GM23338 (cell line): ENCODE measurements around the gene TENM4. TPM values are rescaled to one million over a fixed set of nuclear protein-coding genes. Genes with fewer than 3 reads are reported as not detected.

Experiments
- ATAC-seq: fragments of 200-7000 bp; cut with Tn5 transposase; 3 replicates; pipeline ENCODE4 v1.9.1; 2020
- DNase-seq: peaks from one replicate; pipeline ENCODE4 v3.0.0-alpha.2; 2015; ENCODE audit warnings: low spot score
- H2AFZ ChIP-seq: fragments of 200-600 bp; sonication (generic); 2 replicates; pipeline ENCODE4 v1.8.0; 2016; ENCODE audit warnings: antibody characterized with exemption, mild to moderate bottlenecking, moderate library complexity
- H3F3A ChIP-seq: fragments of 200-600 bp; sonication (generic); replicated peaks from 2 replicates; pipeline ENCODE4 v1.8.0; 2017; ENCODE audit warnings: antibody characterized with exemption, mixed run types, low read depth
- H3K27ac ChIP-seq: fragments of 200-600 bp; sonication (generic); 2 replicates; pipeline ENCODE4 v1.6.1; 2016; ENCODE audit warnings: low read depth
- H3K27me3 ChIP-seq: fragments of 200-600 bp; sonication (generic); 2 replicates; pipeline ENCODE4 v1.8.0; 2016; ENCODE audit warnings: mild to moderate bottlenecking, mixed run types, moderate library complexity; ENCODE audit not compliant: insufficient read depth
- H3K36me3 ChIP-seq: fragments of 200-600 bp; sonication (generic); 2 replicates; pipeline ENCODE4 v1.8.0; 2016; ENCODE audit warnings: mild to moderate bottlenecking; ENCODE audit not compliant: insufficient read depth
- H3K4me1 ChIP-seq: fragments of 200-600 bp; sonication (generic); 2 replicates; pipeline ENCODE4 v1.8.0; 2016; ENCODE audit warnings: mild to moderate bottlenecking, moderate library complexity; ENCODE audit not compliant: insufficient read depth
- H3K4me2 ChIP-seq: fragments of 200-600 bp; sonication (generic); 2 replicates; pipeline ENCODE4 v1.7.1; 2017; ENCODE audit warnings: mixed run types
- H3K4me3 ChIP-seq: fragments of 200-600 bp; sonication (generic); 2 replicates; pipeline ENCODE4 v1.6.1; 2016; ENCODE audit warnings: mixed run types
- H3K79me2 ChIP-seq: fragments of 200-600 bp; sonication (generic); replicated peaks from 2 replicates; pipeline ENCODE4 v1.8.0; 2017; ENCODE audit warnings: mild to moderate bottlenecking; ENCODE audit not compliant: insufficient read depth
- H3K9me2 ChIP-seq: fragments of 200-600 bp; sonication (generic); 2 replicates; pipeline ENCODE4 v1.8.0; 2017; ENCODE audit not compliant: insufficient read depth
- H4K20me1 ChIP-seq: fragments of 200-600 bp; sonication (generic); replicated peaks from 2 replicates; pipeline ENCODE4 v1.8.0; 2017; ENCODE audit warnings: mild to moderate bottlenecking; ENCODE audit not compliant: insufficient read depth
- H3K27ac Mint-ChIP-seq: 2 replicates; pipeline ENCODE4 v1.8.0; 2020; ENCODE audit warnings: inconsistent platforms, mild to moderate bottlenecking, moderate library complexity, mixed read lengths
- H3K27me3 Mint-ChIP-seq: 3 replicates; pipeline ENCODE4 v1.8.0; 2022; ENCODE audit warnings: low read depth, mild to moderate bottlenecking, moderate library complexity, mixed read lengths, inconsistent platforms; ENCODE audit not compliant: insufficient read depth, poor library complexity
- H3K36me3 Mint-ChIP-seq: 3 replicates; pipeline ENCODE4 v1.8.0; 2021; ENCODE audit warnings: low read depth, mild to moderate bottlenecking, inconsistent platforms, moderate library complexity, mixed read lengths
- H3K4me1 Mint-ChIP-seq: 3 replicates; pipeline ENCODE4 v1.8.0; 2020; ENCODE audit warnings: mild to moderate bottlenecking, inconsistent platforms, mixed read lengths
- H3K4me3 Mint-ChIP-seq: 3 replicates; pipeline ENCODE4 v1.8.0; 2021; ENCODE audit warnings: moderate library complexity, mild to moderate bottlenecking, inconsistent platforms, mixed read lengths
- H3K9me3 Mint-ChIP-seq: 3 replicates; pipeline ENCODE4 v1.8.0; 2020; ENCODE audit warnings: moderate library complexity, mild to moderate bottlenecking, inconsistent platforms, mixed read lengths
- CREB1 ChIP-seq: fragments of 250-450 bp; sonication (Bioruptor Pico); IDR thresholded peaks from 2 replicates; pipeline ENCODE4 v1.5.0; 2020; ENCODE audit warnings: low read depth, mild to moderate bottlenecking, moderate library complexity
- EZH2 ChIP-seq: fragments of 200-600 bp; sonication (generic); IDR thresholded peaks from one replicate; pipeline ENCODE4 v1.8.0; 2017; ENCODE audit warnings: antibody characterized with exemption, mild to moderate bottlenecking, low read depth; ENCODE audit not compliant: unreplicated experiment
- EZH2phosphoT487 ChIP-seq: fragments of 200-600 bp; sonication (generic); IDR thresholded peaks from one replicate; pipeline ENCODE4 v1.8.1; 2018; ENCODE audit warnings: antibody characterized with exemption; ENCODE audit not compliant: unreplicated experiment
- JUNB ChIP-seq: IDR thresholded peaks from one replicate; pipeline ENCODE4 v1.6.1; 2016; ENCODE audit warnings: antibody characterized with exemption; ENCODE audit not compliant: unreplicated experiment
- NANOG ChIP-seq: IDR thresholded peaks from 2 replicates; pipeline ENCODE4 v1.6.1; 2016; ENCODE audit warnings: antibody characterized with exemption, borderline replicate concordance
- POLR2AphosphoS5 ChIP-seq: IDR thresholded peaks from 2 replicates; pipeline ENCODE4 v1.6.1; 2016; ENCODE audit warnings: antibody characterized with exemption, low read depth
- STAT1 ChIP-seq: IDR thresholded peaks from one replicate; pipeline ENCODE4 v1.6.1; 2016; ENCODE audit warnings: antibody characterized with exemption; ENCODE audit not compliant: unreplicated experiment
- ZNF114 ChIP-seq: fragments of 250-450 bp; sonication (Bioruptor Pico); IDR thresholded peaks from 2 replicates; pipeline ENCODE4 v1.5.0; 2020; ENCODE audit warnings: mild to moderate bottlenecking, moderate library complexity
- ZNF331 ChIP-seq: fragments of 250-450 bp; sonication (Bioruptor Pico); IDR thresholded peaks from 2 replicates; pipeline ENCODE4 v1.5.0; 2020; ENCODE audit warnings: low read depth, mild to moderate bottlenecking, moderate library complexity
- polyA plus RNA-seq: library from polyadenylated mRNA; unstranded; fragments of >200 nt; fragmentation: Nextera tagmentation; extraction: Ambion mirVana; gene quantifications from 2 replicates; pipeline ENCODE4 v1.2.1, GENCODE V29; 2016
- total RNA-seq: library from RNA; depleted of rRNA; stranded (reverse); fragments of >200 nt; shearing (Covaris generic); gene quantifications from 2 replicates; pipeline ENCODE4 v1.2.3, GENCODE V29; 2014
- TF ChIP-seq, protein P1 (sequence below): IDR thresholded peaks from one replicate; pipeline ENCODE4 v1.6.1; 2018; ENCODE audit warnings: antibody characterized with exemption; ENCODE audit not compliant: unreplicated experiment
- TF ChIP-seq, protein P2 (sequence below): fragments of 250-450 bp; sonication (Bioruptor Pico); IDR thresholded peaks from 2 replicates; pipeline ENCODE4 v1.5.0; 2020; ENCODE audit warnings: mild to moderate bottlenecking, moderate library complexity
- TF ChIP-seq, protein P3 (sequence below): IDR thresholded peaks from 2 replicates; pipeline ENCODE4 v1.6.1; 2016; ENCODE audit warnings: antibody characterized with exemption
- TF ChIP-seq, protein P4 (sequence below), 2 experiments: fragments of 200-600 bp in 1 of 2; sonication (generic) in 1 of 2; conservative IDR thresholded peaks; 2 replicates each; pipeline versions ENCODE4 v1.5.1 to v1.6.1; 2016 to 2017; ENCODE audit warnings: antibody characterized with exemption in 2 of 2, low read depth in 2 of 2, mild to moderate bottlenecking in 2 of 2, moderate library complexity in 1 of 2

The TENM4 gene
- total and polyA plus RNA-seq, 2 experiments from 2014 or later: 7.3 TPM

DNA sequence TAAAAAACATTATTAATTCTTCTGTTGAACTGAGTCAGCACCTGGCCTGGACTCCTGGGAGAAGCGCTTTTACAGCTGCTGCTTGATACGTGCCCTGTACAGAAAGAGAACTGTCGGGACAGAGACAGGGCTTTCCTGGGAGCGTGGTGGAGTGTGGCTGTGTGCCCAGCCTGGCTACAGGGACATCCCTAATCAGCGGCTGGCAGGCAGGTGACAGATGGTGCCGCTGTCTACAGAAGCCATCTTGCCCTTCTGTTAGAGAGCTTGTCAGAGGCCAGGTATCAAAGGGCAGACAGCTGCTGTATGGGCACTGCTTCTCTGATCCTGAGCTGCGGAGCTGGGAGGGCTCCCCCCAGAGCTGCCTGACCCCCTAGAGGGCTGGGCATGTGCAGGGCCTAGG is 361.8 kb downstream of the TENM4 start:
- peaks cover 7% of the 10 kb centered on the region; the same call in 2 of the 3 replicates for H3K36me3 Mint-ChIP-seq
- H3K4me1 Mint-ChIP-seq: peaks cover 12% of the 10 kb centered on the region
- H3K27me3 ChIP-seq: no peaks in the 10 kb centered on the region
- H3K27me3 Mint-ChIP-seq: peaks cover 3% of the 10 kb centered on the region
- H2AFZ ChIP-seq: no peak overlapping the region
- no peaks in the 10 kb centered on the region for H3F3A ChIP-seq
- H3K36me3 ChIP-seq: no peaks in the 10 kb centered on the region
- H3K4me1 ChIP-seq: 0 out of 2 replicates have a peak, but pooled peaks cover 4% of the 10 kb centered on the region
- no peaks in the 10 kb centered on the region for H3K79me2 ChIP-seq
- no peak overlapping the region for H3K4me3 ChIP-seq
- DNase-seq: no peak
- ATAC-seq: no peak
- TF ChIP-seq, protein P1, sequence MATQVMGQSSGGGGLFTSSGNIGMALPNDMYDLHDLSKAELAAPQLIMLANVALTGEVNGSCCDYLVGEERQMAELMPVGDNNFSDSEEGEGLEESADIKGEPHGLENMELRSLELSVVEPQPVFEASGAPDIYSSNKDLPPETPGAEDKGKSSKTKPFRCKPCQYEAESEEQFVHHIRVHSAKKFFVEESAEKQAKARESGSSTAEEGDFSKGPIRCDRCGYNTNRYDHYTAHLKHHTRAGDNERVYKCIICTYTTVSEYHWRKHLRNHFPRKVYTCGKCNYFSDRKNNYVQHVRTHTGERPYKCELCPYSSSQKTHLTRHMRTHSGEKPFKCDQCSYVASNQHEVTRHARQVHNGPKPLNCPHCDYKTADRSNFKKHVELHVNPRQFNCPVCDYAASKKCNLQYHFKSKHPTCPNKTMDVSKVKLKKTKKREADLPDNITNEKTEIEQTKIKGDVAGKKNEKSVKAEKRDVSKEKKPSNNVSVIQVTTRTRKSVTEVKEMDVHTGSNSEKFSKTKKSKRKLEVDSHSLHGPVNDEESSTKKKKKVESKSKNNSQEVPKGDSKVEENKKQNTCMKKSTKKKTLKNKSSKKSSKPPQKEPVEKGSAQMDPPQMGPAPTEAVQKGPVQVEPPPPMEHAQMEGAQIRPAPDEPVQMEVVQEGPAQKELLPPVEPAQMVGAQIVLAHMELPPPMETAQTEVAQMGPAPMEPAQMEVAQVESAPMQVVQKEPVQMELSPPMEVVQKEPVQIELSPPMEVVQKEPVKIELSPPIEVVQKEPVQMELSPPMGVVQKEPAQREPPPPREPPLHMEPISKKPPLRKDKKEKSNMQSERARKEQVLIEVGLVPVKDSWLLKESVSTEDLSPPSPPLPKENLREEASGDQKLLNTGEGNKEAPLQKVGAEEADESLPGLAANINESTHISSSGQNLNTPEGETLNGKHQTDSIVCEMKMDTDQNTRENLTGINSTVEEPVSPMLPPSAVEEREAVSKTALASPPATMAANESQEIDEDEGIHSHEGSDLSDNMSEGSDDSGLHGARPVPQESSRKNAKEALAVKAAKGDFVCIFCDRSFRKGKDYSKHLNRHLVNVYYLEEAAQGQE: no peak
- no peak for TF ChIP-seq NANOG
- TF ChIP-seq POLR2AphosphoS5: no peak
- TF ChIP-seq, protein P2, sequence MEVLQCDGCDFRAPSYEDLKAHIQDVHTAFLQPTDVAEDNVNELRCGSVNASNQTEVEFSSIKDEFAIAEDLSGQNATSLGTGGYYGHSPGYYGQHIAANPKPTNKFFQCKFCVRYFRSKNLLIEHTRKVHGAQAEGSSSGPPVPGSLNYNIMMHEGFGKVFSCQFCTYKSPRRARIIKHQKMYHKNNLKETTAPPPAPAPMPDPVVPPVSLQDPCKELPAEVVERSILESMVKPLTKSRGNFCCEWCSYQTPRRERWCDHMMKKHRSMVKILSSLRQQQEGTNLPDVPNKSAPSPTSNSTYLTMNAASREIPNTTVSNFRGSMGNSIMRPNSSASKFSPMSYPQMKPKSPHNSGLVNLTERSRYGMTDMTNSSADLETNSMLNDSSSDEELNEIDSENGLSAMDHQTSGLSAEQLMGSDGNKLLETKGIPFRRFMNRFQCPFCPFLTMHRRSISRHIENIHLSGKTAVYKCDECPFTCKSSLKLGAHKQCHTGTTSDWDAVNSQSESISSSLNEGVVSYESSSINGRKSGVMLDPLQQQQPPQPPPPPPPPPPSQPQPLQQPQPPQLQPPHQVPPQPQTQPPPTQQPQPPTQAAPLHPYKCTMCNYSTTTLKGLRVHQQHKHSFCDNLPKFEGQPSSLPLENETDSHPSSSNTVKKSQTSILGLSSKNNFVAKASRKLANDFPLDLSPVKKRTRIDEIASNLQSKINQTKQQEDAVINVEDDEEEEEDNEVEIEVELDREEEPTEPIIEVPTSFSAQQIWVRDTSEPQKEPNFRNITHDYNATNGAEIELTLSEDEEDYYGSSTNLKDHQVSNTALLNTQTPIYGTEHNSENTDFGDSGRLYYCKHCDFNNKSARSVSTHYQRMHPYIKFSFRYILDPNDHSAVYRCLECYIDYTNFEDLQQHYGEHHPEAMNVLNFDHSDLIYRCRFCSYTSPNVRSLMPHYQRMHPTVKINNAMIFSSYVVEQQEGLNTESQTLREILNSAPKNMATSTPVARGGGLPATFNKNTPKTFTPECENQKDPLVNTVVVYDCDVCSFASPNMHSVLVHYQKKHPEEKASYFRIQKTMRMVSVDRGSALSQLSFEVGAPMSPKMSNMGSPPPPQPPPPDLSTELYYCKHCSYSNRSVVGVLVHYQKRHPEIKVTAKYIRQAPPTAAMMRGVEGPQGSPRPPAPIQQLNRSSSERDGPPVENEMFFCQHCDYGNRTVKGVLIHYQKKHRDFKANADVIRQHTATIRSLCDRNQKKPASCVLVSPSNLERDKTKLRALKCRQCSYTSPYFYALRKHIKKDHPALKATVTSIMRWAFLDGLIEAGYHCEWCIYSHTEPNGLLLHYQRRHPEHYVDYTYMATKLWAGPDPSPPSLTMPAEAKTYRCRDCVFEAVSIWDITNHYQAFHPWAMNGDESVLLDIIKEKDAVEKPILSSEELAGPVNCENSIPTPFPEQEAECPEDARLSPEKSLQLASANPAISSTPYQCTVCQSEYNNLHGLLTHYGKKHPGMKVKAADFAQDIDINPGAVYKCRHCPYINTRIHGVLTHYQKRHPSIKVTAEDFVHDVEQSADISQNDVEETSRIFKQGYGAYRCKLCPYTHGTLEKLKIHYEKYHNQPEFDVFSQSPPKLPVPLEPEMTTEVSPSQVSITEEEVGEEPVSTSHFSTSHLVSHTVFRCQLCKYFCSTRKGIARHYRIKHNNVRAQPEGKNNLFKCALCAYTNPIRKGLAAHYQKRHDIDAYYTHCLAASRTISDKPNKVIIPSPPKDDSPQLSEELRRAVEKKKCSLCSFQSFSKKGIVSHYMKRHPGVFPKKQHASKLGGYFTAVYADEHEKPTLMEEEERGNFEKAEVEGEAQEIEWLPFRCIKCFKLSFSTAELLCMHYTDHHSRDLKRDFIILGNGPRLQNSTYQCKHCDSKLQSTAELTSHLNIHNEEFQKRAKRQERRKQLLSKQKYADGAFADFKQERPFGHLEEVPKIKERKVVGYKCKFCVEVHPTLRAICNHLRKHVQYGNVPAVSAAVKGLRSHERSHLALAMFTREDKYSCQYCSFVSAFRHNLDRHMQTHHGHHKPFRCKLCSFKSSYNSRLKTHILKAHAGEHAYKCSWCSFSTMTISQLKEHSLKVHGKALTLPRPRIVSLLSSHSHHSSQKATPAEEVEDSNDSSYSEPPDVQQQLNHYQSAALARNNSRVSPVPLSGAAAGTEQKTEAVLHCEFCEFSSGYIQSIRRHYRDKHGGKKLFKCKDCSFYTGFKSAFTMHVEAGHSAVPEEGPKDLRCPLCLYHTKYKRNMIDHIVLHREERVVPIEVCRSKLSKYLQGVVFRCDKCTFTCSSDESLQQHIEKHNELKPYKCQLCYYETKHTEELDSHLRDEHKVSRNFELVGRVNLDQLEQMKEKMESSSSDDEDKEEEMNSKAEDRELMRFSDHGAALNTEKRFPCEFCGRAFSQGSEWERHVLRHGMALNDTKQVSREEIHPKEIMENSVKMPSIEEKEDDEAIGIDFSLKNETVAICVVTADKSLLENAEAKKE (CRISPR knock-in tag): no peak
- TF ChIP-seq EZH2: no peak
- TF ChIP-seq, protein P3, sequence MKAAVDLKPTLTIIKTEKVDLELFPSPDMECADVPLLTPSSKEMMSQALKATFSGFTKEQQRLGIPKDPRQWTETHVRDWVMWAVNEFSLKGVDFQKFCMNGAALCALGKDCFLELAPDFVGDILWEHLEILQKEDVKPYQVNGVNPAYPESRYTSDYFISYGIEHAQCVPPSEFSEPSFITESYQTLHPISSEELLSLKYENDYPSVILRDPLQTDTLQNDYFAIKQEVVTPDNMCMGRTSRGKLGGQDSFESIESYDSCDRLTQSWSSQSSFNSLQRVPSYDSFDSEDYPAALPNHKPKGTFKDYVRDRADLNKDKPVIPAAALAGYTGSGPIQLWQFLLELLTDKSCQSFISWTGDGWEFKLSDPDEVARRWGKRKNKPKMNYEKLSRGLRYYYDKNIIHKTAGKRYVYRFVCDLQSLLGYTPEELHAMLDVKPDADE: no peak
- TF ChIP-seq EZH2phosphoT487: no peak
- no peak for TF ChIP-seq STAT1
- no peak for TF ChIP-seq JUNB
- no peak for TF ChIP-seq ZNF331 (CRISPR knock-in tag)
- no peak for TF ChIP-seq CREB1 (CRISPR knock-in tag)
- TF ChIP-seq, protein P4, sequence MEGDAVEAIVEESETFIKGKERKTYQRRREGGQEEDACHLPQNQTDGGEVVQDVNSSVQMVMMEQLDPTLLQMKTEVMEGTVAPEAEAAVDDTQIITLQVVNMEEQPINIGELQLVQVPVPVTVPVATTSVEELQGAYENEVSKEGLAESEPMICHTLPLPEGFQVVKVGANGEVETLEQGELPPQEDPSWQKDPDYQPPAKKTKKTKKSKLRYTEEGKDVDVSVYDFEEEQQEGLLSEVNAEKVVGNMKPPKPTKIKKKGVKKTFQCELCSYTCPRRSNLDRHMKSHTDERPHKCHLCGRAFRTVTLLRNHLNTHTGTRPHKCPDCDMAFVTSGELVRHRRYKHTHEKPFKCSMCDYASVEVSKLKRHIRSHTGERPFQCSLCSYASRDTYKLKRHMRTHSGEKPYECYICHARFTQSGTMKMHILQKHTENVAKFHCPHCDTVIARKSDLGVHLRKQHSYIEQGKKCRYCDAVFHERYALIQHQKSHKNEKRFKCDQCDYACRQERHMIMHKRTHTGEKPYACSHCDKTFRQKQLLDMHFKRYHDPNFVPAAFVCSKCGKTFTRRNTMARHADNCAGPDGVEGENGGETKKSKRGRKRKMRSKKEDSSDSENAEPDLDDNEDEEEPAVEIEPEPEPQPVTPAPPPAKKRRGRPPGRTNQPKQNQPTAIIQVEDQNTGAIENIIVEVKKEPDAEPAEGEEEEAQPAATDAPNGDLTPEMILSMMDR (conservative IDR thresholded peaks at IDR 0.05; ENCODE audit: low read depth in 2 of 2): no peak
- no peak for TF ChIP-seq ZNF114 (CRISPR knock-in tag)
- peaks cover 10% of the 10 kb centered on the region for H3K9me3 Mint-ChIP-seq
- H3K4me3 Mint-ChIP-seq: no peak overlapping the region
- no peak overlapping the region for H3K27ac ChIP-seq
- no peaks in the 10 kb centered on the region for H4K20me1 ChIP-seq
- H3K4me2 ChIP-seq: no peak overlapping the region
- no peaks in the 10 kb centered on the region for H3K9me2 ChIP-seq
- no peak overlapping the region for H3K27ac Mint-ChIP-seq
